Liver (tissue), 9 donors: ENCODE results near the gene HGFAC. TPM values are rescaled to one million over a fixed set of nuclear protein-coding genes. Genes with fewer than 3 reads are reported as not detected.

Source experiments
- DNase-seq: peaks from one replicate; pipeline ENCODE4 v3.0.0-alpha.2; 2017; ENCODE audit warnings: low spot score
- H3K27ac ChIP-seq, 2 donors: one replicate each; pipeline ENCODE4 v1.7.0; 2013; ENCODE audit warnings: inconsistent platforms in 2 of 2, low read length in 2 of 2, control low read depth in 1 of 2, low read depth in 1 of 2, mild to moderate bottlenecking in 1 of 2
- H3K27me3 ChIP-seq, 4 donors: one replicate each; pipeline versions ENCODE4 v1.6.1 to v1.7.0; 2013; ENCODE audit warnings: low read length in 3 of 4, inconsistent platforms in 1 of 4, mild to moderate bottlenecking in 1 of 4, moderate library complexity in 1 of 4; ENCODE audit not compliant: control insufficient read depth in 4 of 4, insufficient read depth in 4 of 4
- H3K36me3 ChIP-seq, 4 donors: one replicate each; pipeline versions ENCODE4 v1.6.1 to v1.7.0; 2013; ENCODE audit warnings: low read length in 3 of 4, mild to moderate bottlenecking in 3 of 4, low read depth in 1 of 4, moderate library complexity in 1 of 4; ENCODE audit not compliant: control insufficient read depth in 4 of 4, insufficient read depth in 3 of 4
- H3K4me1 ChIP-seq, 4 donors: one replicate each; pipeline versions ENCODE4 v1.6.1 to v1.7.0; 2013; ENCODE audit warnings: low read length in 3 of 4, mild to moderate bottlenecking in 3 of 4, moderate library complexity in 1 of 4; ENCODE audit not compliant: control insufficient read depth in 4 of 4, insufficient read depth in 4 of 4
- H3K4me3 ChIP-seq, 3 donors: one replicate each; pipeline versions ENCODE4 v1.6.1 to v1.7.0; 2013; ENCODE audit warnings: low read length in 3 of 3, control low read depth in 1 of 3, low read depth in 1 of 3, mild to moderate bottlenecking in 1 of 3
- H3K9ac ChIP-seq, 2 donors: one replicate each; pipeline ENCODE4 v1.7.0; 2013; ENCODE audit warnings: low read length in 2 of 2, mild to moderate bottlenecking in 2 of 2, moderate library complexity in 2 of 2, control low read depth in 1 of 2, low read depth in 1 of 2
- H3K9me3 ChIP-seq, 4 donors: one replicate each; pipeline versions ENCODE4 v1.6.1 to v1.7.0; 2013; ENCODE audit warnings: low read length in 3 of 4; ENCODE audit not compliant: control insufficient read depth in 4 of 4
- FOXA1 ChIP-seq: IDR thresholded peaks from 2 replicates; pipeline ENCODE4 v1.6.1; 2016; ENCODE audit warnings: antibody characterized with exemption
- FOXA2 ChIP-seq: IDR thresholded peaks from 2 replicates; pipeline ENCODE4 v1.6.1; 2016; ENCODE audit warnings: antibody characterized with exemption
- HNF4A ChIP-seq, 2 donors: conservative IDR thresholded peaks; 2 replicates each; pipeline ENCODE4 v1.6.1; 2016; ENCODE audit warnings: antibody characterized with exemption in 2 of 2, mild to moderate bottlenecking in 2 of 2
- JUND ChIP-seq, 2 donors: IDR thresholded peaks; 2 replicates each; pipeline ENCODE4 v1.6.1; 2016; ENCODE audit warnings: antibody characterized with exemption in 2 of 2
- NR2F2 ChIP-seq: IDR thresholded peaks from 2 replicates; pipeline ENCODE4 v1.6.1; 2016; ENCODE audit warnings: antibody characterized with exemption
- RAD21 ChIP-seq, 2 donors: IDR thresholded peaks; 2 replicates each; pipeline ENCODE4 v1.6.1; 2016; ENCODE audit warnings: antibody characterized with exemption in 2 of 2, mild to moderate bottlenecking in 2 of 2
- RXRA ChIP-seq, 2 donors: IDR thresholded peaks; 2 replicates each; pipeline ENCODE4 v1.6.1; 2017 to 2018; ENCODE audit warnings: antibody characterized with exemption in 2 of 2, mild to moderate bottlenecking in 1 of 2
- SP1 ChIP-seq: IDR thresholded peaks from 2 replicates; pipeline ENCODE4 v1.6.1; 2018; ENCODE audit warnings: antibody characterized with exemption, mild to moderate bottlenecking
- YY1 ChIP-seq: IDR thresholded peaks from 2 replicates; pipeline ENCODE4 v1.6.1; 2016; ENCODE audit warnings: antibody characterized with exemption, mild to moderate bottlenecking
- WGBS: extraction: QIAGEN DNeasy Blood & Tissue Kit; methylation state at CpG from one replicate; pipeline ENCODE4 v1.1.7; 2013; 5-methylcytosine and 5-hydroxymethylcytosine counted together
- polyA plus RNA-seq, 2 donors: library from polyadenylated mRNA; stranded (reverse) in 1 of 2; unstranded in 1 of 2; fragments of 200-250 nt in 1 of 2; fragments of >200 nt in 1 of 2; fragmentation: Nextera tagmentation in 1 of 2; extraction: Ambion mirVana in 1 of 2; gene quantifications; one replicate each; pipeline versions ENCODE4 v1.2.1 to v1.2.3, GENCODE V29; 2013 to 2015
- total RNA-seq, 2 donors: library from RNA; depleted of rRNA; stranded (reverse); fragments of >200 nt; gene quantifications; one replicate each; pipeline ENCODE4 v1.2.3, GENCODE V29; 2014
- TF ChIP-seq, protein P1 (sequence below): IDR thresholded peaks from 2 replicates; pipeline ENCODE4 v1.6.1; 2016; ENCODE audit warnings: antibody characterized with exemption
- TF ChIP-seq, protein P2 (sequence below): IDR thresholded peaks from 2 replicates; pipeline ENCODE4 v1.6.1; 2016; ENCODE audit warnings: antibody characterized with exemption
- TF ChIP-seq, protein P3 (sequence below): IDR thresholded peaks from 2 replicates; pipeline ENCODE4 v1.6.1; 2016; ENCODE audit warnings: antibody characterized with exemption, mild to moderate bottlenecking
- TF ChIP-seq, protein P4 (sequence below): IDR thresholded peaks from 2 replicates; pipeline ENCODE4 v1.6.1; 2016; ENCODE audit warnings: antibody characterized with exemption
- TF ChIP-seq, protein P5 (sequence below): fragments of 150-350 bp; IDR thresholded peaks from 2 replicates; pipeline ENCODE4 v1.5.1; 2017; ENCODE audit warnings: improper control_type of control experiment, low read depth, low read length; ENCODE audit not compliant: missing input control
- donor health status: healthy.
- donor health status: healthy.
- donor health status: healthy.
- donor health status: healthy.
- donor health status: healthy.

The HGFAC gene
- total and polyA plus RNA-seq, 4 donors, result 23.3 to 133 (median 82.7) TPM

DNA sequence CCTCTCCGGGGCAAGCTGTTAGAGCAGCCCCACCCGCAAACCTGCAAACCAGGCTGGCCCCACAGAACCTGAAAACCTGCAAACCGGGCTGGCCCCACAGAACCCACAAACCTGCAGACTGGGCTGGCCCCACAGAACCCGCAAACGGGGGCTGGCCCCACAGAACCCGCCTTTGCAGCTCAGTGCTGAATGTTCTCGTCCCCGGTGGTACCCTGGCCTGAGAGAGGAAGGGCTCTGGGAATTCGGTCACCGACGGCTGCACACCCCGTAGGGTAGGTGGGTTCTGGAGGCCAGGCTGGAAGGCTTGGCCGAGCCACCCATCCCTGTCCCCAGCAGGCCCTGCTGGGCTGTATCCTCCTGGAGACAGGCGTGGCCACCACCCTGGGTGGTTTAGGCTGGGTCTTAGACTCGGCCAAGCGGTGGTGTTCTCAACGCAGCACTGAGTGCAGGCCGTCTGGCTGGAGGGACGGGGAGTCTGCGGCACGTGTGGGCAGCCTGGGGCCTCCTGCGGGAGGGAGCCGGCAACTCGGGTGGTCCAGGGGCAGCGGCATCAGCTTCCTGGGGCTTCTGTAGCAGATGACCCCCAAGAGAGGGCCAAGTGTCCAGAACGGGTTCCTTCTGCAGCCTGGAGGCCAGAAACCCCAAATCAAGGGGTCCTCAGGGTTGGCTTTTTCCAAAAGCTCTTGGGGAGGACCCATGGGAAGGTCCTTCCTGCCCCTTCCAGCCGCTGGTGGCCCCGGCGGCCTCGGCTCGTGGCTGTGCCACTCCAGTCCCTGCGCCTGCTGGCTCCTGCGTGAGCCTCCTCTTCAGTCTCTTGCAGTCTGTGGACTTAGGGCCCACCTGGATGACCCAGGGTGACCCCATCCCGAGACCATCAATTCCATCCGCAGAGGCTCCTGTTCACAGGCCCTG is 36.9 kb downstream of the HGFAC start:
- TF ChIP-seq, protein P1, sequence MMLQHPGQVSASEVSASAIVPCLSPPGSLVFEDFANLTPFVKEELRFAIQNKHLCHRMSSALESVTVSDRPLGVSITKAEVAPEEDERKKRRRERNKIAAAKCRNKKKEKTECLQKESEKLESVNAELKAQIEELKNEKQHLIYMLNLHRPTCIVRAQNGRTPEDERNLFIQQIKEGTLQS, result no peak
- TF ChIP-seq, protein P2, sequence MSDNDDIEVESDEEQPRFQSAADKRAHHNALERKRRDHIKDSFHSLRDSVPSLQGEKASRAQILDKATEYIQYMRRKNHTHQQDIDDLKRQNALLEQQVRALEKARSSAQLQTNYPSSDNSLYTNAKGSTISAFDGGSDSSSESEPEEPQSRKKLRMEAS, result no peak
- TF ChIP-seq HNF4A (conservative IDR thresholded peaks at IDR 0.05) (no peak), JUND (IDR thresholded peaks at IDR 0.05) (no peak), RXRA (IDR thresholded peaks at IDR 0.05) (no peak), SP1 (no peak), RAD21 (IDR thresholded peaks at IDR 0.05) (no peak), YY1 (no peak), FOXA2 (no peak), NR2F2 (no peak), FOXA1 (no peak)
- TF ChIP-seq, protein P3, sequence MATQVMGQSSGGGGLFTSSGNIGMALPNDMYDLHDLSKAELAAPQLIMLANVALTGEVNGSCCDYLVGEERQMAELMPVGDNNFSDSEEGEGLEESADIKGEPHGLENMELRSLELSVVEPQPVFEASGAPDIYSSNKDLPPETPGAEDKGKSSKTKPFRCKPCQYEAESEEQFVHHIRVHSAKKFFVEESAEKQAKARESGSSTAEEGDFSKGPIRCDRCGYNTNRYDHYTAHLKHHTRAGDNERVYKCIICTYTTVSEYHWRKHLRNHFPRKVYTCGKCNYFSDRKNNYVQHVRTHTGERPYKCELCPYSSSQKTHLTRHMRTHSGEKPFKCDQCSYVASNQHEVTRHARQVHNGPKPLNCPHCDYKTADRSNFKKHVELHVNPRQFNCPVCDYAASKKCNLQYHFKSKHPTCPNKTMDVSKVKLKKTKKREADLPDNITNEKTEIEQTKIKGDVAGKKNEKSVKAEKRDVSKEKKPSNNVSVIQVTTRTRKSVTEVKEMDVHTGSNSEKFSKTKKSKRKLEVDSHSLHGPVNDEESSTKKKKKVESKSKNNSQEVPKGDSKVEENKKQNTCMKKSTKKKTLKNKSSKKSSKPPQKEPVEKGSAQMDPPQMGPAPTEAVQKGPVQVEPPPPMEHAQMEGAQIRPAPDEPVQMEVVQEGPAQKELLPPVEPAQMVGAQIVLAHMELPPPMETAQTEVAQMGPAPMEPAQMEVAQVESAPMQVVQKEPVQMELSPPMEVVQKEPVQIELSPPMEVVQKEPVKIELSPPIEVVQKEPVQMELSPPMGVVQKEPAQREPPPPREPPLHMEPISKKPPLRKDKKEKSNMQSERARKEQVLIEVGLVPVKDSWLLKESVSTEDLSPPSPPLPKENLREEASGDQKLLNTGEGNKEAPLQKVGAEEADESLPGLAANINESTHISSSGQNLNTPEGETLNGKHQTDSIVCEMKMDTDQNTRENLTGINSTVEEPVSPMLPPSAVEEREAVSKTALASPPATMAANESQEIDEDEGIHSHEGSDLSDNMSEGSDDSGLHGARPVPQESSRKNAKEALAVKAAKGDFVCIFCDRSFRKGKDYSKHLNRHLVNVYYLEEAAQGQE, result no peak
- TF ChIP-seq, protein P4, sequence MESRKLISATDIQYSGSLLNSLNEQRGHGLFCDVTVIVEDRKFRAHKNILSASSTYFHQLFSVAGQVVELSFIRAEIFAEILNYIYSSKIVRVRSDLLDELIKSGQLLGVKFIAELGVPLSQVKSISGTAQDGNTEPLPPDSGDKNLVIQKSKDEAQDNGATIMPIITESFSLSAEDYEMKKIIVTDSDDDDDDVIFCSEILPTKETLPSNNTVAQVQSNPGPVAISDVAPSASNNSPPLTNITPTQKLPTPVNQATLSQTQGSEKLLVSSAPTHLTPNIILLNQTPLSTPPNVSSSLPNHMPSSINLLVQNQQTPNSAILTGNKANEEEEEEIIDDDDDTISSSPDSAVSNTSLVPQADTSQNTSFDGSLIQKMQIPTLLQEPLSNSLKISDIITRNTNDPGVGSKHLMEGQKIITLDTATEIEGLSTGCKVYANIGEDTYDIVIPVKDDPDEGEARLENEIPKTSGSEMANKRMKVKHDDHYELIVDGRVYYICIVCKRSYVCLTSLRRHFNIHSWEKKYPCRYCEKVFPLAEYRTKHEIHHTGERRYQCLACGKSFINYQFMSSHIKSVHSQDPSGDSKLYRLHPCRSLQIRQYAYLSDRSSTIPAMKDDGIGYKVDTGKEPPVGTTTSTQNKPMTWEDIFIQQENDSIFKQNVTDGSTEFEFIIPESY, result no peak
- TF ChIP-seq, protein P5, sequence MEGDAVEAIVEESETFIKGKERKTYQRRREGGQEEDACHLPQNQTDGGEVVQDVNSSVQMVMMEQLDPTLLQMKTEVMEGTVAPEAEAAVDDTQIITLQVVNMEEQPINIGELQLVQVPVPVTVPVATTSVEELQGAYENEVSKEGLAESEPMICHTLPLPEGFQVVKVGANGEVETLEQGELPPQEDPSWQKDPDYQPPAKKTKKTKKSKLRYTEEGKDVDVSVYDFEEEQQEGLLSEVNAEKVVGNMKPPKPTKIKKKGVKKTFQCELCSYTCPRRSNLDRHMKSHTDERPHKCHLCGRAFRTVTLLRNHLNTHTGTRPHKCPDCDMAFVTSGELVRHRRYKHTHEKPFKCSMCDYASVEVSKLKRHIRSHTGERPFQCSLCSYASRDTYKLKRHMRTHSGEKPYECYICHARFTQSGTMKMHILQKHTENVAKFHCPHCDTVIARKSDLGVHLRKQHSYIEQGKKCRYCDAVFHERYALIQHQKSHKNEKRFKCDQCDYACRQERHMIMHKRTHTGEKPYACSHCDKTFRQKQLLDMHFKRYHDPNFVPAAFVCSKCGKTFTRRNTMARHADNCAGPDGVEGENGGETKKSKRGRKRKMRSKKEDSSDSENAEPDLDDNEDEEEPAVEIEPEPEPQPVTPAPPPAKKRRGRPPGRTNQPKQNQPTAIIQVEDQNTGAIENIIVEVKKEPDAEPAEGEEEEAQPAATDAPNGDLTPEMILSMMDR, result no peak
- no peak overlapping the region for H3K4me3 ChIP-seq
- no peaks in the 10 kb centered on the region for H3K9me3 ChIP-seq
- H3K4me1 ChIP-seq, result peaks cover 0 to 8% (median 2%) of the 10 kb centered on the region in 4 donors
- no peaks in the 10 kb centered on the region for H3K36me3 ChIP-seq
- H3K27me3 ChIP-seq, result no peaks in the 10 kb centered on the region
- WGBS, result 93% methylated on average over 35 of the region's 35 CpGs
- DNase-seq, result no peak
- H3K9ac ChIP-seq, result no peak overlapping the region
- no peak overlapping the region for H3K27ac ChIP-seq
